HuH-7 (cell line): Measurements from ENCODE around the gene VDR.
"Not testable (repeated sequence)": the region's sequence is repeated elsewhere in the genome, so short reads cannot be mapped to it uniquely, and the experiment has no call there.

ENCODE experiments used
- DNase-seq: peaks from one replicate; pipeline ENCODE4 v3.0.0; 2011; ENCODE audit warnings: low spot score

The VDR gene

GRCh38 chr12:47828008-47828975, 76.5 kb downstream of the VDR start:
- no peak for DNase-seq

GRCh38 chr12:47825173-47825639, 79.6 kb downstream of the VDR start:
- DNase-seq = no peak

DNA sequence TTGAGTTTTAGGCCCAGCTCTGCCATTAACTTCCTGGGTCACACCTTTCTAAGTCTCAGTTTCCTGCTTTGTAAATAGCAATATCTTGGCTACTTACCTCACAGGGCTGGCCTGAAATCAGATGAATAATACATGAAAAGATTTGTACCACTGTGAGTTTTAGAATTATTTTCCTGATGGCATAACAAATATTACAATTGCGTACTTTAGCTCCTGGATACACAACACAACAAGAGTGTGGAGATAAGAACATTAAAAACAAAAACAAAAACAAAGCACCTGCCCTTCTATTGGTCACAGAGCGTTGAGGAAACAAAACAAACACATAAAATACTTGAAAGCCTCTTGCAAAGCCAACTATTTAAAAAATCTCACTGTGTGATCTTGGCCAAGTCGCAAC, 80.2 kb downstream of the VDR start:
- no peak for DNase-seq

- no peak for DNase-seq
These were observed 80.6 kb downstream of the VDR start for GRCh38 chr12:47824198-47824597.

- DNase-seq = no peak
These were observed 81.2 kb downstream of the VDR start for GRCh38 chr12:47823422-47824086.

GRCh38 chr12:47822863-47823262, 81.9 kb downstream of the VDR start:
- DNase-seq = no peak

DNA sequence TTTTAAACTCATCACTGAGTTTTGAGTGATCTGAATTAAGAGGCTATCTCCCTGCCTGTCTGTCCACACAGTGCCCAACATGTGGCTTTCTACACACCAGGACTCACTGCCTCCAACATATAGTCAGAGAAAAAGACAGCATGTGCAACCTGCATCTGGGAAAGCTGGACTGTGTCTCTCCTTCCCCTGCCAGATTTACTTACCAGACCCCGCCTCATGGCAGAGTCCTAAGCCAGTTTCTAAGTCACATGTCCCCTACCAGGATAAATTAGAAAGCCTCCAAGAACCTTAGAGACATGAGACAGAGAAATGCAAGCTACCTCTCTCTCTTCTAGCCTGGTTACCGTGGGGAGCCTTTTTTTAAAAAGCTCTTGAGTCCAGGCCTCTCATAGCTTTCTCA, 82.4 kb downstream of the VDR start:
- no peak for DNase-seq

DNA sequence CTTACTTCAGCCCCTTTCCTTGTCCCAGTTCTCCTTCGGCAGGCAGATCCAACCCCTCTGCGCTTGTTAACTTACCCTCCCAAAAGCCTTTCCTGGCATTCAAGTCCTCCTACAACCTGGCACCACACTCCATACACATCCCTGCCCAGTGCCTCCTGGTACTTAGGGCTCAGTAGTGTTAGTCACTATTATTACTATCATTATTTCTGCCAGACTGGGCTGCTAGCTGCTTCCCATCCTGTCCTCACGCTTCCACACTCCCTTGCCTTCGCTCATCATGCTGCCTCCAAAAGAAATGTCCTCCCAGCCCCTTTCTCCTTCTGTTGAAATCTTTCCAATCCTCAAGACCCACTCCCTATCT, 83.5 kb downstream of the VDR start:
- DNase-seq = no peak

- DNase-seq = peak; percentile 64
These were observed 84.0 kb downstream of the VDR start for GRCh38 chr12:47820631-47821345.

- DNase-seq = peak; percentile 96
These were observed 84.7 kb downstream of the VDR start, which contains the start of gene HDAC7 for GRCh38 chr12:47819896-47820630. TSS of gene HDAC7 (minus strand) at chr12:47819903. CDS start at chr12:47819785, 118 bp downstream.

- DNase-seq = peak; percentile 79
These were observed 85.5 kb downstream of the VDR start for GRCh38 chr12:47819138-47819895.

GRCh38 chr12:47818467-47819137, 86.2 kb downstream of the VDR start:
- DNase-seq = no peak

DNA sequence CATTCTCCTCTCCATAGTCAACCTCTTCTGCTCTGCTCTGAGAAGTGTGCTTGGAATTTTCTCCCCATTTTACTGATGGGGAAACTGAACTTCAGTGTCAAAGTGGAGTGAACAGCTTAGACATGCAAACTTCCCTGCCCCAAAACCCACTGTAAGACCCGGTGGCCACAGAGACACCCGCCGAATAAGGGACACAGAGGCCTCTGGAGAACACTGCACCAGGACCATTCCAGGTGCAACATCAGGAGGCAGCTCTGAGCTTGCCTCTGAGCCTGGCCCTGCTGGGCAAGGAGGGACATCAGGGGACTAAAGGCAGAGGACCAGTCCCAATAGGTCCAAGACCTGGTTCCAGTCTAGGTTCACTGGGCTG, 86.8 kb downstream of the VDR start:
- DNase-seq = no peak

DNA sequence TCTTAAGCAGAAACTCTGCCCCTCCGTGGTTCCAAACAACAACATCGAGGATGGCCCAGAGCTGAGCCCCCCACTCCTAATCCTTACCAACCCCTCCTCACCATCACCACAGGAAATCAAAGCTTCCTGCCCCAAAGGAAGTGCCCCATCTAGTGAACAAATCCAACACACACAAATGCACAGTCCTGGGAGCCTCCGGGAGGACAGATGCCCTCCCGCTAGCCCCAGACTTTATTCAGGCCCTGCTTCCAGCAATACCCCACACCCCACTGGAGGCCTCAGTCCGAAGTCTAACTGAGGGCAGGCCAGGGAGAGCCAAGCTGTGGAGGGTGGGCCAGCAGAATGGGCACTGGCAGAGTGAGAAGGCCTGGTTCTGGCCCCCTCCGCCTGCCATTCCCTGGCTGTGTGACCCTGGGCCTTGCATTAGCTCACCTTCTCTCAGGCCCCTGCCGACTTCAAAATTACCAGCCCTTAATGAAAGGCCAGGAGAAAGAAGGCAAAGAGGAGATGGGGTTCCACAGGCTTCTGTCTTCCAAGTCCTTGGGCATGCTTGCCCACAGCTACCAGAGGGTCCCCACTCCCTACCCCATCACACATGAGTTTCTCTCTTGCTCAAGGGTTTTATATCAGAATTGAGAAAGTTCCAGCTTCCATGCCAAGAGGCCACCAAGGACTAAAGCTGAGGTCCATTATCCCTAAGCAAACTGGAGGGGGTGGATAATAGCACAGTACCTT, 87.4 kb downstream of the VDR start:
- peak; percentile 57 for DNase-seq

DNA sequence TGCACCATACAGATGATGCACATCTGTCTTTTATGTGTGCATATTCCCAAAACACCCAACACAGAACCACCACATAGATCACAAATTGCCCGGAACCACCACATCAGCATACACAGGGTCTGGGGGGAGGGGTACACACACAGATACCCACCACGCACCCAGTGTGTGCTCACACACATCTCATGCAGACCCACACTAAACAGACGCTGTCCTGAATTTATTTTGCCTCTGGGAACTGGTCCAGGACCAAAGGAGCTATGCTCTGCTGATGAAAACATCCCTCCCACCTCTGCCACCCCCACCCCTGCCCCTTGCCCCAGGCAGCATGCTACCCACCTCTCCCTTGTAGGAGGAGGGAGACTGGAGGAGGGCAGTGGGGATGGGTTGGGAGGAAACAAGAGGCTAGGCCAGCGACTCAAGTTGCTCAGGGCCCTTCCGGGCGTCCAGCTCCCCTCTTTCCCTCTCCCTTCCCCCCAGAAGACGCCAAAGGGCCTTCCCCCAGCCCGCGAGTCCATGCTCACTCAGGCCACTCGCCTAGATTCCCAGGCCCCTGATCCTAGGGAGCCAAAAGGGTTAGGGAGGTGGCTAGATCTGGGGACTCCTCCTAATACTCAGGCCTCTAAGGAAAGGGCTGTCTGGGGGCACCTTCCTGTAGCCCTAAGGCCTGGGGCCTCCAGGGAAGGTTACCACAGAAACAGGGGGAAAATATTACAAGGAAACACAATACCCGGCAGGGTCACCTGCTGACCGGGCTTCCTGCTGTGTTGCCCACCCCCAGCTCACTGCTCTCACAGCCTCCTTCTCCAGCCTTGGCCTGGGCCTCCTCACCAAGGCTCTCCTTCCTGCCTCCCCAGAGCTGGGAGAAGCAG, 88.2 kb downstream of the VDR start:
- no peak for DNase-seq

- DNase-seq = not testable (repeated sequence)
These were observed 89.3 kb downstream of the VDR start for GRCh38 chr12:47815447-47815846.

GRCh38 chr12:47814539-47815170, 90.1 kb downstream of the VDR start:
- DNase-seq = no peak

GRCh38 chr12:47813511-47814196, 91.1 kb downstream of the VDR start:
- no peak for DNase-seq
